ENCODE data around the gene NR3C1. TPM values are rescaled to one million over a fixed set of nuclear protein-coding genes. Genes with fewer than 3 reads are reported as not detected.
"Not testable (repeated sequence)": the region's sequence is repeated elsewhere in the genome, so short reads cannot be mapped to it uniquely, and the experiment has no call there.

NR3C1 gene
- total RNA-seq, 2 experiments from 2014 or later, result 51.2 to 54.0 TPM

DNA sequence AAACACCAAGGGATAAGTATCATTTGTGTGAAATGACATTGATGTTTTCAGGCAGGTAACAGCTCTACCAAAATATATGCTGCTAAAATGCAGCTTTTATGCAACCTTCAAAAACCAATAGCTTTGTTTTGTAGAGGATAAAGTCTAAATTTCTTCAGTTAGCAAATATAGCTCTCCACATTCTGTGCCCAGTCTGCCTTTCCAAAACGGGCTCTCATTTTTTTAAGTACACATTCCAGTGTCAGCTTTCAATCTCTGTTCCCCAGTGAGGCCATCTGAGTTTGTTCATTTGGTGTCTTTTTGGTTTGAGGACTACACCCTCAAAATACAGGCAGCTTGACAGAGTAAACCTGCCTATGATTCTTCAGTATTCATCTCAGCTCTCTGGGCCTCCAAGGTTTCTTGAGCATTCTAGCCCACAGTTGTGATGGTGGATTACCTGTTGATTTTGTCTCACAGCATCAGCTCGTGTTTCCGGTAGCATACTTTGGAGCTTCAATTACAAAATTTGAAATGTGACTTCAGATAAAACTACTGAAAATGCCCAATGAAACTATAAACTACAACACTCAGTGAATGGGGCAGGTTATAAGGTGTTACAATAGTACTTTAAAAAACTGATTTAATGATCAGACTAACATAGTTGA, 55.7 kb downstream of the NR3C1 start:
- Mint-ChIP-seq H3K9me3 (no peaks in the 10 kb centered on the region), H3K36me3 (peaks cover 9% of the 10 kb centered on the region), H3K4me1 (peaks cover 39% of the 10 kb centered on the region), H3K4me3 (no peak overlapping the region), H3K27ac (no peak overlapping the region), H3K27me3 (no peaks in the 10 kb centered on the region)
- no peak for DNase-seq

GRCh38 chr5:143347046-143347445, 56.4 kb downstream of the NR3C1 start:
- H3K27ac Mint-ChIP-seq, result no peak overlapping the region
- H3K4me1 Mint-ChIP-seq, result peaks cover 41% of the 10 kb centered on the region
- H3K4me3 Mint-ChIP-seq, result no peak overlapping the region
- no peak for DNase-seq
- H3K27me3 Mint-ChIP-seq, result no peaks in the 10 kb centered on the region
- H3K9me3 Mint-ChIP-seq, result no peaks in the 10 kb centered on the region
- H3K36me3 Mint-ChIP-seq, result peaks cover 16% of the 10 kb centered on the region

GRCh38 chr5:143345671-143346440, 57.6 kb downstream of the NR3C1 start:
- Mint-ChIP-seq H3K27ac (no peak overlapping the region), H3K9me3 (peaks cover 1% of the 10 kb centered on the region)

GRCh38 chr5:143343042-143343441, 60.4 kb downstream of the NR3C1 start:
- Mint-ChIP-seq H3K36me3 (peaks cover 32% of the 10 kb centered on the region), H3K4me3 (no peak overlapping the region), H3K4me1 (peaks cover 52% of the 10 kb centered on the region), H3K9me3 (peaks cover 5% of the 10 kb centered on the region), H3K27ac (peak overlapping the region; percentile 74), H3K27me3 (no peaks in the 10 kb centered on the region)
- no peak for DNase-seq

More at GRCh38 chr5:143345671-143346440, 57.6 kb downstream of the NR3C1 start:
- Mint-ChIP-seq H3K27me3 (no peaks in the 10 kb centered on the region), H3K4me1 (peaks cover 46% of the 10 kb centered on the region), H3K36me3 (peaks cover 22% of the 10 kb centered on the region), H3K4me3 (no peak overlapping the region)
- no peak for DNase-seq

- H3K9me3 Mint-ChIP-seq, result peaks cover 5% of the 10 kb centered on the region
- DNase-seq, result no peak
- no peak overlapping the region for H3K4me3 Mint-ChIP-seq
- H3K4me1 Mint-ChIP-seq, result peaks cover 48% of the 10 kb centered on the region
- no peaks in the 10 kb centered on the region for H3K27me3 Mint-ChIP-seq
- peak overlapping the region; percentile 74 for H3K27ac Mint-ChIP-seq
- peaks cover 32% of the 10 kb centered on the region for H3K36me3 Mint-ChIP-seq
Measured at GRCh38 chr5:143342607-143343006, 60.9 kb downstream of the NR3C1 start.

- Mint-ChIP-seq H3K9me3 (peaks cover 5% of the 10 kb centered on the region), H3K27me3 (no peaks in the 10 kb centered on the region), H3K4me1 (peaks cover 42% of the 10 kb centered on the region), H3K36me3 (peaks cover 32% of the 10 kb centered on the region), H3K27ac (peak overlapping the region; percentile 74), H3K4me3 (no peak overlapping the region)
- DNase-seq, result no peak
Measured at GRCh38 chr5:143341807-143342570, 61.5 kb downstream of the NR3C1 start.

GRCh38 chr5:143340891-143341685, 62.4 kb downstream of the NR3C1 start:
- Mint-ChIP-seq H3K9me3 (peaks cover 5% of the 10 kb centered on the region), H3K27ac (peak overlapping the region; percentile 84)

GRCh38 chr5:143338658-143339366, 64.7 kb downstream of the NR3C1 start:
- Mint-ChIP-seq H3K4me1 (peaks cover 36% of the 10 kb centered on the region), H3K9me3 (peaks cover 5% of the 10 kb centered on the region), H3K4me3 (no peak overlapping the region), H3K27ac (no peak overlapping the region), H3K36me3 (peaks cover 44% of the 10 kb centered on the region), H3K27me3 (no peaks in the 10 kb centered on the region)
- DNase-seq, result no peak

More at GRCh38 chr5:143340891-143341685, 62.4 kb downstream of the NR3C1 start:
- H3K4me3 Mint-ChIP-seq, result no peak overlapping the region
- peaks cover 32% of the 10 kb centered on the region for H3K36me3 Mint-ChIP-seq
- DNase-seq, result no peak
- peaks cover 37% of the 10 kb centered on the region for H3K4me1 Mint-ChIP-seq
- H3K27me3 Mint-ChIP-seq, result no peaks in the 10 kb centered on the region

- no peak overlapping the region for H3K4me3 Mint-ChIP-seq
- H3K9me3 Mint-ChIP-seq, result peaks cover 5% of the 10 kb centered on the region
- H3K27ac Mint-ChIP-seq, result no peak overlapping the region
- H3K27me3 Mint-ChIP-seq, result no peaks in the 10 kb centered on the region
- no peak for DNase-seq
- H3K36me3 Mint-ChIP-seq, result peaks cover 45% of the 10 kb centered on the region
- H3K4me1 Mint-ChIP-seq, result peaks cover 30% of the 10 kb centered on the region
Measured at GRCh38 chr5:143337946-143338345, 65.5 kb downstream of the NR3C1 start.

- no peak for DNase-seq
- H3K27ac Mint-ChIP-seq, result no peak overlapping the region
Measured at GRCh38 chr5:143336485-143336884, 67.0 kb downstream of the NR3C1 start.

DNA sequence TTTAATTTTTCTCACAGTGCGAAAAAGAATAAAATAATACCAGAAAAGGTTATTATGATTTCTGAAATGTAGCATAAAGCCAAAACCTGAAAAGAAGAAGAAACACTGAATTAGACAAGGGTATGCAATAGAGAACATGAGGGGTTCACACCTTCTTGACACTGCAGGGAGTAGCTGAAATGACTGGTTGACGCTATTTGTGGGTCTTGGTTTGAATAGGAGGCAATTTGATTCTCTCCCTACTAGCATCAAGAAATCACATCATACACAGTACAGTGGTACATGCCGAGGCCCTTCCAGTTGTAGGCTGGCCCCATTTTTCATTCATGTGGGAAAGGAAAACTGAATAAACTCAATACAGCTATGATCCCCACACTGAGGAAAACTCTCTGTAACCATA, 68.6 kb downstream of the NR3C1 start:
- DNase-seq, result no peak
- no peak overlapping the region for H3K27ac Mint-ChIP-seq
- no peak overlapping the region for H3K4me3 Mint-ChIP-seq
- H3K36me3 Mint-ChIP-seq, result peaks cover 37% of the 10 kb centered on the region
- no peaks in the 10 kb centered on the region for H3K9me3 Mint-ChIP-seq
- H3K4me1 Mint-ChIP-seq, result peaks cover 19% of the 10 kb centered on the region
- no peaks in the 10 kb centered on the region for H3K27me3 Mint-ChIP-seq

More at GRCh38 chr5:143336485-143336884, 67.0 kb downstream of the NR3C1 start:
- Mint-ChIP-seq H3K36me3 (peaks cover 39% of the 10 kb centered on the region), H3K27me3 (no peaks in the 10 kb centered on the region), H3K9me3 (peaks cover 5% of the 10 kb centered on the region), H3K4me3 (no peak overlapping the region), H3K4me1 (peaks cover 24% of the 10 kb centered on the region)

- peaks cover 15% of the 10 kb centered on the region for H3K4me1 Mint-ChIP-seq
- DNase-seq, H3K27me3 Mint-ChIP-seq, H3K4me3 Mint-ChIP-seq, H3K27ac Mint-ChIP-seq, H3K9me3 Mint-ChIP-seq: not testable (repeated sequence)
- H3K36me3 Mint-ChIP-seq, result peaks cover 35% of the 10 kb centered on the region
Measured at GRCh38 chr5:143334380-143334779, 69.1 kb downstream of the NR3C1 start.

DNA sequence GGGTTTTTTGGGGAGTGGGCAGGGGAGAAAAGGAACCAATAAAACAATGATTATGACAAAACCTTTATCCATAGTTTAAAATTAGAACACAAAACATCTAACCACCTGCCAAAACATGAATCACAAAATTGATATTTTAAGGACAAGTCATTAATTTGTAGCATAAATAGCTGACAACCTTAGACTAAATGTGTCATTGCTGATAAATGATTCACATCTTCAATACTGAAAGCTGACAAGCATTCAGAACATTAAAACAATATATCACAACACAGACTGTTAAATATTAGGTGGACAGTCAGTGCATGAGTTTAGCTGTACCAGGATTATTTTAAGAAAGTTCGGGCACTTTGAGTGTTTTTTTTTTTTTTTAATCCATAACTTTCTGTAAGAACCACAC, 71.5 kb downstream of the NR3C1 start:
- DNase-seq, result no peak
- peaks cover 56% of the 10 kb centered on the region for H3K36me3 Mint-ChIP-seq
- no peaks in the 10 kb centered on the region for H3K27me3 Mint-ChIP-seq
- peaks cover 25% of the 10 kb centered on the region for H3K4me1 Mint-ChIP-seq
- peaks cover 6% of the 10 kb centered on the region for H3K9me3 Mint-ChIP-seq
- no peak overlapping the region for H3K4me3 Mint-ChIP-seq
- no peak overlapping the region for H3K27ac Mint-ChIP-seq

DNA sequence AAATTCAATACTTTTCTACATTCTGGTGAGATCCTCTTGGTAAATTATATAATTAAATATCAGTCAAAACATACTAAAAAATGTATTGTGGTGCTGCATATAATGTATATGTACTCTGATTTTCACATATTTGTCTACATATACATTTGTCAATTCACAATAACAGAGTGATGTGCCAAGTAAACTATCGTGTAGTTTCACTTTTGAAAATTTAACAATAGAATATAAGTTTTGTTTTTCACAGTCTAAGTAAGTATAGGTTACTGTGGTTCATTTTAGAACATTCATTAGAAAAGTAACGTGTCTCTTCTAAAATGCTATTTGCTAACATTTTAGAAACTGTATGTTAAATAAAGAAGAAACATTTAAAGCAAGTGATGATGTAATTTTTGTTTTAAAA, 73.6 kb downstream of the NR3C1 start:
- no peak overlapping the region for H3K27ac Mint-ChIP-seq
- H3K4me1 Mint-ChIP-seq, result peaks cover 26% of the 10 kb centered on the region
- H3K9me3 Mint-ChIP-seq, result peaks cover 11% of the 10 kb centered on the region
- H3K36me3 Mint-ChIP-seq, result peaks cover 54% of the 10 kb centered on the region
- no peak overlapping the region for H3K4me3 Mint-ChIP-seq
- DNase-seq, result no peak
- no peaks in the 10 kb centered on the region for H3K27me3 Mint-ChIP-seq
